Activated B cell treated with CpG ODN at 0.5 μM for 24 hours (primary cell): ENCODE measurements around the gene KAZN. TPM values are rescaled to one million over a fixed set of nuclear protein-coding genes. Genes with fewer than 3 reads are reported as not detected.

Experiments
- ATAC-seq: fragments of 200-7000 bp; cut with Tn5 transposase; one replicate; pipeline ENCODE4 v1.10.0; 2021; ENCODE audit warnings: low read depth, mild to moderate bottlenecking, moderate library complexity
- CTCF ChIA-PET: fragments of 350-600 bp; sonication (Branson Sonifier 250); formaldehyde crosslinking; loops from one replicate; lab custom pipeline; 2021; ENCODE audit warnings: antibody characterized with exemption; lab: Charles Lee
- POLR2A ChIA-PET: fragments of 350-600 bp; sonication (Branson Sonifier 250); formaldehyde crosslinking; loops from one replicate; lab custom pipeline; 2021; ENCODE audit warnings: antibody characterized with exemption; lab: Charles Lee
- DNase-seq: peaks from one replicate; pipeline ENCODE4 v3.0.0; 2022
- H3K27ac Mint-ChIP-seq: one replicate; pipeline ENCODE4 v1.8.0; 2020; ENCODE audit warnings: mixed read lengths
- H3K27me3 Mint-ChIP-seq: one replicate; pipeline ENCODE4 v1.8.0; 2021; ENCODE audit warnings: mixed read lengths
- H3K36me3 Mint-ChIP-seq: one replicate; pipeline ENCODE4 v1.8.0; 2021; ENCODE audit warnings: low read depth, mixed read lengths
- H3K4me1 Mint-ChIP-seq: one replicate; pipeline ENCODE4 v1.8.0; 2021; ENCODE audit warnings: mixed read lengths
- H3K4me3 Mint-ChIP-seq: one replicate; pipeline ENCODE4 v1.8.0; 2020; ENCODE audit warnings: mild to moderate bottlenecking, mixed read lengths
- H3K9me3 Mint-ChIP-seq: one replicate; pipeline ENCODE4 v1.8.0; 2020; ENCODE audit warnings: mixed read lengths
- CTCF ChIP-seq: fragments of 200-600 bp; IDR thresholded peaks from one replicate; pipeline ENCODE4 v1.8.0; 2022; ENCODE audit warnings: antibody characterized with exemption, mild to moderate bottlenecking
- intact Hi-C: fragments of 100-400 bp; cut with micrococcal nuclease; formaldehyde crosslinking; loops from one replicate; pipeline ENCODE4 v1.15.1; 2024
- total RNA-seq: library from RNA; stranded (reverse); gene quantifications from 2 replicates; pipeline ENCODE4 v1.2.3, GENCODE V29; 2022

KAZN gene
- total RNA-seq, 1 donor from 2014 or later, result 0.73 TPM

GRCh38 chr1:15104768-15105167 lies 506.3 kb downstream of the KAZN start:
- CTCF ChIA-PET, result no interaction called here
- no peak for ATAC-seq

GRCh38 chr1:15106608-15107007 lies 508.1 kb downstream of the KAZN start:
- CTCF ChIA-PET, result no interaction called here
- POLR2A ChIA-PET, result no interaction called here
- ATAC-seq (no peak), DNase-seq (no peak)
- TF ChIP-seq CTCF, result no peak
- intact Hi-C loops, result no loop called here
- peaks cover 14% of the 10 kb centered on the region for H3K27me3 Mint-ChIP-seq
- H3K4me1 Mint-ChIP-seq, result no peaks in the 10 kb centered on the region
- H3K36me3 Mint-ChIP-seq, result no peaks in the 10 kb centered on the region
- peaks cover 3% of the 10 kb centered on the region for H3K9me3 Mint-ChIP-seq
- H3K4me3 Mint-ChIP-seq, result no peak overlapping the region
- H3K27ac Mint-ChIP-seq, result no peak overlapping the region

More at GRCh38 chr1:15104768-15105167, 506.3 kb downstream of the KAZN start:
- POLR2A ChIA-PET, result no interaction called here
- Mint-ChIP-seq H3K4me1 (peaks cover 5% of the 10 kb centered on the region), H3K9me3 (peaks cover 3% of the 10 kb centered on the region), H3K27me3 (peaks cover 27% of the 10 kb centered on the region), H3K4me3 (no peak overlapping the region), H3K27ac (no peak overlapping the region), H3K36me3 (no peaks in the 10 kb centered on the region)
- no peak for TF ChIP-seq CTCF
- intact Hi-C loops, result no loop called here
- DNase-seq, result no peak

- Mint-ChIP-seq H3K4me3 (no peak overlapping the region), H3K36me3 (no peaks in the 10 kb centered on the region), H3K4me1 (no peaks in the 10 kb centered on the region), H3K27me3 (peaks cover 10% of the 10 kb centered on the region), H3K27ac (no peak overlapping the region), H3K9me3 (peaks cover 3% of the 10 kb centered on the region)
- POLR2A ChIA-PET, result no interaction called here
- DNase-seq, result no peak
- ATAC-seq, result no peak
- no peak for TF ChIP-seq CTCF
- intact Hi-C loops, result no loop called here
- CTCF ChIA-PET, result no interaction called here
These were observed 508.7 kb downstream of the KAZN start for GRCh38 chr1:15107058-15107687.

- DNase-seq, result no peak
- no peak for TF ChIP-seq CTCF
- POLR2A ChIA-PET, result no interaction called here
These were observed 509.4 kb downstream of the KAZN start for GRCh38 chr1:15107911-15108310.

GRCh38 chr1:15110128-15110866 lies 511.8 kb downstream of the KAZN start:
- H3K4me1 Mint-ChIP-seq, result no peaks in the 10 kb centered on the region
- no peaks in the 10 kb centered on the region for H3K9me3 Mint-ChIP-seq
- H3K27me3 Mint-ChIP-seq, result peaks cover 10% of the 10 kb centered on the region
- no peak for TF ChIP-seq CTCF
- no peak overlapping the region for H3K27ac Mint-ChIP-seq
- ChIA-PET CTCF (no interaction called here), POLR2A (no interaction called here)
- H3K4me3 Mint-ChIP-seq, result no peak overlapping the region
- ATAC-seq (no peak), DNase-seq (no peak)
- no peaks in the 10 kb centered on the region for H3K36me3 Mint-ChIP-seq
- intact Hi-C loops, result no loop called here

More at GRCh38 chr1:15107911-15108310, 509.4 kb downstream of the KAZN start:
- CTCF ChIA-PET, result interaction anchor here (1.2 kb wide), 1 partner anchor 21 kb away, joined by 4 read pairs; no protein-coding TSS in a partner anchor
- no peak for ATAC-seq
- Mint-ChIP-seq H3K4me3 (no peak overlapping the region), H3K4me1 (no peaks in the 10 kb centered on the region), H3K36me3 (no peaks in the 10 kb centered on the region), H3K27ac (no peak overlapping the region), H3K9me3 (peaks cover 3% of the 10 kb centered on the region), H3K27me3 (peaks cover 10% of the 10 kb centered on the region)
- intact Hi-C loops, result no loop called here
